Measurements from ENCODE around the gene FPR3.
A peak's percentile ranks its signal among the peaks of the same experiment; 100 is the strongest.
"Not testable (repeated sequence)": the region's sequence is repeated elsewhere in the genome, so short reads cannot be mapped to it uniquely, and the experiment has no call there.

Gene FPR3, protein sequence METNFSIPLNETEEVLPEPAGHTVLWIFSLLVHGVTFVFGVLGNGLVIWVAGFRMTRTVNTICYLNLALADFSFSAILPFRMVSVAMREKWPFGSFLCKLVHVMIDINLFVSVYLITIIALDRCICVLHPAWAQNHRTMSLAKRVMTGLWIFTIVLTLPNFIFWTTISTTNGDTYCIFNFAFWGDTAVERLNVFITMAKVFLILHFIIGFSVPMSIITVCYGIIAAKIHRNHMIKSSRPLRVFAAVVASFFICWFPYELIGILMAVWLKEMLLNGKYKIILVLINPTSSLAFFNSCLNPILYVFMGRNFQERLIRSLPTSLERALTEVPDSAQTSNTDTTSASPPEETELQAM

GRCh38 chr19:51794885-51795490, at the start of gene FPR3:
TSS of gene FPR3 (plus strand) at chr19:51795157. CDS start at chr19:51823749, 28,592 bp downstream.
- no peak for DNase-seq

GRCh38 chr19:51746731-51747130, 48.2 kb upstream of the FPR3 start:
- no peak for DNase-seq

GRCh38 chr19:51749979-51750378, 45.0 kb upstream of the FPR3 start:
- no peak for DNase-seq

- no peak for DNase-seq
Measured at GRCh38 chr19:51750400-51751094, 44.4 kb upstream of the FPR3 start.

DNA sequence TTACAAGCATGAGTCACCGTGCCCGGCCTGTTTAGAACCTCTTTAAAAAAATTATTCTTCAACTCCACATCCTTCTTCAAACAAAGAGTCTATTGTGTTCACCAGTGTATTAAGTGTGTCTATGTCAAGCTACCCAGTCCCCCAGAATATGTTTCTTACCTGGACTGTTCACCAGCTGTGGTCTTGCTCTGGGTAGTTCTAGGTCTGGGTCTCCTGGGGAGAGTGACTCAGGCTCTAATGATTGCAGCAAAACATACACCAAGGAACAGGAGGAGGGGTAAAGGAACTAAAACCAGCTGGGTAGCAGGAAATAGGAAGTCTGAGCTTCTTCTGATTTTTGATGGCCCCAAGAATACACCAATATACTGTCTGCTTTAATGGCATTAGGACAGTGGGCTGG, 43.3 kb upstream of the FPR3 start, which contains the start of gene FPR1:
FPR1 (minus strand) TSS at position 224 of the 400 bp plus-strand sequence. CDS start 4,884 bp downstream, outside the sequence.
- no peak for DNase-seq

GRCh38 chr19:51754109-51754508, 40.8 kb upstream of the FPR3 start:
- DNase-seq = no peak

DNA sequence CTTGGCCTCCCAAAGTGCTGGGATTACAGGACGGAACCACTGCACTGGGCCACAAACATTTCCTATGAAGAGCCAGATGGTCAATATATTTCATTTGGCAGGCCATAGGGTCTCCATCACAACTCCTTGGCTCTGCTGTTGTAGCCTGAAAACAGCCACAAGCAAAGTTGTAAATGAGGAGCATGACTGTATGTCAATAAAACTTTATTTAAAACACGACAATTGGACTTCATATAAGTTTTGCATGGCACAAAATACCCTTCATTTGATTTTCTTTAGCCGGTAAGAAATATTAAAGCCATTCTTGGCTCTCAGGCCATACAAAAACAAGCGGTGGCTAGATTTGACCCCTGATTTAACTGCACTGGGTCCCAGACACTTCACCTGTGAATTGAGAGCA, 40.2 kb upstream of the FPR3 start:
- DNase-seq = no peak

GRCh38 chr19:51755571-51755970, 39.4 kb upstream of the FPR3 start:
- DNase-seq = no peak

DNA sequence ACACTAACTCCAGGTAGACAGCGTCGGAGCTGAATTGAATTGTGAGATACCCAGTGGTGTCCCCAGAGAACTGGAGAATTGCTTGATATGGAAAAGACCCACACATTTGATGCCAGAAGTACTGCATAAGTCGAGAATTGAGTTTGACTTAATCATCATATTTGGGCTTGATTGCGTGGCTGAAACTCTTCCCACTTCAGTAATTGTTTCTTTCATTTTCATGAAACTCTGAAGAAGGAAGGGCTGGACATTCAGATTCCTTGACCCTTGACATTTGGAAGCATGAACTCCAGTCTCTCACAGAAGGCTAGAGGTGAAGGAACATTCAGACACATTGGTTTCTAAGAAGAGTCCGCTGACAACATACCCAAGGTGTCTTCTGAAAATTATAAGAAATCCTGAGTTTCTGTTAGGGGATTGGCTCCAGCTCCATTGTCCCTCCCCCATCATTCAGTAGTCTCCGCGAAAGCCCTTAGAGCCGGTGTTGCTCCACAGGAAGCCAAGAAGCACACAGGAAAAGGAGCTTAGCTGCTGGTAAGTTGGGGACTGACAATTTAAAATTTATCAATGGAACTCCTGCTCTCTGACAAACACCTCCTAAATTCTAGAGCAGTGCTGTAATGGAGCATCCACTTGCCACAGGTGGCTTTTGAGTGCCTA, 34.1 kb upstream of the FPR3 start, which contains the start of gene FPR2:
FPR2 (plus strand) TSS at position 484 of the 660 bp plus-strand sequence. CDS start 7,479 bp downstream, outside the sequence.
- no peak for DNase-seq

DNA sequence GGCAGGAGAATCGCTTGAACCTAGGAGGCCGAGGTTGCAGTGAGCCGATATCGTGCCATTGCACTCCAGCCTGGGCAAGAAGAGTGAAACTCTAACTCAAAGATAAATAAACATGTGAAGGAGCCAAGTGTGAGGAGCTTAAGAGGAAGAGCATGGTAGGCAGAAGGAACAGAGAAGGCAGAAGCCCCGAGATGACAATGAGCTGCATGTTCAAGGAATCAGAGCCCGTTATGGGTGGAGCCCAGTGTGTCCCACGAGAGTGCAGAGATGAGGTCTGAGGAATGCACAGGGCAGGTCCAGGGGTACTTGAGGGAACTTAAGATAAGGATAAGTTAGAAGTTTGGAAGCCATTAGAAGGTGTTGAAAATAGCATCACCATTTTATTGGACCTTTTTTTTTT, 33.3 kb upstream of the FPR3 start:
- DNase-seq = no peak

DNA sequence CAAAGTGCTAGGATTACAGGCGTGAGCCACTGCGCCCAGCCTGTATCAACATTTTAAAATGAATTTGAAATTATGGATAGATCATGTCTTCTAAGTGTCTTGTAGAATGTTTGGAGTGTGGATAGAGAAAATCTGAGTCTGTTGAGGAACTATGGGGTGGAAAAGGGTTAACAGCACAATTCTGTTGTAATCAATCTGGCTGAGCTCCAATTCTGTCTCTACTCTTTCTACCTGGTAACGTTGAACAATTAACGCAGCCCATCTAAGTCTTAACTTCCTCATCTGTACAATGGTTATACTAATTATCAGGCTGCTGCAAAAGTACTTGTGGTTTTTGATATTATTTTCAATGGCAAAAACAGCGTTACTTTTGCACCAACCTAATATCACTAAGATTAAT, 29.9 kb upstream of the FPR3 start:
- DNase-seq = no peak

DNA sequence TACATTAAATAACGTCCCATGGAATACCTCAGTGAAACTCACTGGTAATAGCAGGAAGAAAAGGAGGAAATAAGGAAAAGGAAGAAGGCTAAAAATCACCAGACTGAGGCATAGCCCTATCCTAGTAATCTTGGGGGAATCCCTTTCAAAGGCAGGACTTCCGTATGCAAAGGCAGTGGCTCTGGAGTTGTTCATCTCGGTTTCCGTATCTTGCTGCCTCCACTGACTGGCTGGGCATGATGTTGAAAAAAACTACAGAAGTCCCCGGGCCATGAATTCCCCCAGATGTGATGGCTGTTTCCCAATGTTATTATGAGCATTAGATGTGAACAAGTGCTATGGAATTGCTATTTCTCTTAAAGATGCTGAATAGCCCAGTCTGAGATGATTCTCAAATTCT, 28.5 kb upstream of the FPR3 start:
- DNase-seq = no peak

GRCh38 chr19:51771376-51772130, 23.4 kb upstream of the FPR3 start:
- DNase-seq = no peak

GRCh38 chr19:51772977-51773376, 22.0 kb upstream of the FPR3 start:
- DNase-seq = no peak

- DNase-seq = not testable (repeated sequence)
Measured at GRCh38 chr19:51776561-51776960, 18.4 kb upstream of the FPR3 start.

- DNase-seq = peak; percentile 35 to 36
Measured at GRCh38 chr19:51777570-51778462, 17.1 kb upstream of the FPR3 start.

DNA sequence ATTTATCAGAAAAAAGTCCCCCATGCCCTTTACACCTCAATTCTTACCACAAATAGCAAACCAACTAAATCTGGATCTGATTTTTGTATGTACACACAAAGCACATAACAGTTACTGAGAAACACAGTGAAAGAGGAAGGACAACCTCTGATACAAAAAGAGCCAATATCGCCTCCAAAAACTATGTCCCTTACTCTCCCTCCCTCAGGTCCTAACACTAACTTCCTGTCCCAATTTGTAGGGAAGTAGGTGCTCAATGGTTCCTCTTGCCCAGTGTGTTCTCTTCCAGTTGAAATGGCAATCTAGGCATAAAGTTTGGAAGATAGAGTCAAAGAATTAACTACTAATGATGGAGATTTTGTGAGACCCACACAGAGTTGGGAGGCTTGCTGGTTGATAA, 15.8 kb upstream of the FPR3 start:
- no peak for DNase-seq

DNA sequence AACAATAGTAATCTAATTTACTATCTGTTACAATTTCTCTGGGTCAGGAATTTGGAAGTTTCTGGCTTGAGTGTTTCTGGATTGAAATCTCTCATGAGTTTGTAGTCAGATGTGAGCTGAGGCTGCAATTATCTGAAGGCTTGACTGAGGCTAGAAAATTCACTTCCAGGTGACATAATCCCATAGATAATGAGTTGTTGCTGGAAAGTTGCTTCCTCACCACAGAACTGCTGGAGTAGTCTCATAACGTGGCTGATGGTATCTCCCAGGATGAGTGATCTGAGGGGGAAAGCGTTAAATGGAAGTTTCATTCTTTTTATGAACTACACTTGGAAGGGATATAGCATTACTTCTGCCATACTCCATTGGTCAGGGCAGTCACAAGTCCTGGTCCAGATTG, 15.3 kb upstream of the FPR3 start:
- no peak for DNase-seq

DNA sequence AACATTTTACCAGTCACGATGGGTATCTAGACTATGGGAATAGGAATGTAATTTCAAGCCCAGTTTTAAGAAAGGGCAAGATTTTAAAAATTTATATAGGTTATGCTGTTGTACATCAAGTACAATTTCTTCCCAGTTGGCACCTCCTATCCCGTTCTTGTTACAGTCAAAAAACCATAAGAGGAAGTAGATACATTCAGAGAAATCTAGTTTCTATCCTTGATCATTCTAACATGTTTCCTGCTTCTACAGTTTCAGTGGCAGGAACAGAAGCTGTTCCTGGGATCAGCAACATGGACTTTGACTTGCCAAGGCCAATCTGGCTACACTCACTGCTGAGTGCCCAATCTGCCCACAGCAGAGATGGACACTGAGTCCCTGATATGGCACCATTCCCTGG, 14.7 kb upstream of the FPR3 start:
- DNase-seq = no peak

- no peak for DNase-seq
Measured at GRCh38 chr19:51781999-51782398, 13.0 kb upstream of the FPR3 start.

- DNase-seq = no peak
Measured at GRCh38 chr19:51783372-51783771, 11.6 kb upstream of the FPR3 start.
